ENCODE results near the gene TATDN2. TPM values are rescaled to one million over a fixed set of nuclear protein-coding genes. Genes with fewer than 3 reads are reported as not detected.

TATDN2 gene
- total and polyA plus RNA-seq, 2 donors from 2014 or later = 15.5 to 31.8 TPM

DNA sequence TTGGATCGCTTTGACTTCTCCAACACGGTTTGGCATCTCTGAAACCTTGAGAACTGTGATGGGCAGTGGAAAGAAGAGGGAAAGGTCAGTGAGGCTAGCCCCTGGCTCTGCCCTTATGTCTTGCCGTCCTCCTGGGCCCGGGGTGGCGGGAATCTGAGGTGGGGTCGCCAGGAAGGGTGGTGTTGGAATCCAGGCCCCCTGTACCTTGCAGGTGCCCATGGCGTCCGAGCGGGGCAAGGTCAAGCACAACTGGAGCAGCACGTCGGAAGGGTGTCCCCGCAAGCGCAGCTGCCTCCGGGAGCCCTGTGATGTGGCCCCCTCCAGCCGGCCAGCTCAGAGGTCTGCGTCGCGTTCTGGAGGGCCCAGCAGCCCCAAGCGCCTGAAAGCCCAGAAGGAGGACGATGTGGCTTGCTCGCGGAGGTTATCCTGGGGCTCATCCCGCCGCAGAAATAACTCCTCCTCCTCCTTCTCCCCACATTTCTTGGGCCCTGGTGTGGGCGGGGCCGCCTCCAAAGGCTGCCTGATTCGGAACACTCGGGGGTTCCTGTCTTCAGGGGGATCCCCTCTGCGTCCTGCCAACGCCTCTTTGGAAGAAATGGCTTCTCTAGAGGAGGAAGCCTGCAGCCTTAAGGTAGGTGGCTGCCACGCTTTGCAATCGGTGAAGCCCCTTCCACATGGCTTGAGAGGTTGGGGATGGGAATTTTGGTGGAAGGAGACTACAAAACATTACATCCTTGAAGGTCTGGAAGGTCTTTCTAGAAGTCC lies 907 bp downstream of the TATDN2 start:
- Histone ChIP-seq H3K4me3 (ENCODE audit: low read length in 3 of 3) (peak overlapping the region; percentile 74 to 97 (median 78)), H3K9ac (ENCODE audit: low read length in 3 of 3) (peak overlapping the region; percentile 62 to 90 (median 63)), H3K27ac (ENCODE audit: low read depth in 2 of 2, low read length in 2 of 2) (peak overlapping the region; percentile 49 to 55), H3K36me3 (ENCODE audit: control insufficient read depth in 2 of 3, insufficient read depth in 3 of 3, low read length in 3 of 3) (peaks cover 5 to 16% (median 9%) of the 10 kb centered on the region in 3 donors), H3K9me3 (ENCODE audit: control insufficient read depth in 2 of 3, insufficient read depth in 1 of 3, low read length in 3 of 3) (peaks cover 0 to 11% (median 0%) of the 10 kb centered on the region in 3 donors), H3K4me1 (ENCODE audit: control insufficient read depth in 2 of 3, insufficient read depth in 2 of 3, low read depth in 1 of 3, low read length in 3 of 3) (peaks cover 0 to 11% (median 10%) of the 10 kb centered on the region in 3 donors), H3K27me3 (ENCODE audit: control insufficient read depth, insufficient read depth, low read length) (no peaks in the 10 kb centered on the region)
- TF ChIP-seq CTCF (IDR thresholded peaks at IDR 0.05; ENCODE audit: borderline replicate concordance, extremely low read depth, insufficient read depth) = no peak
- peak in 4 of 5 donors; percentile 15 to 78 (median 54) for DNase-seq
- no peak for FAIRE-seq
- intact Hi-C loops (cut with DNase I) = no loop called here

GRCh38 chr3:10249833-10250232 lies 1.6 kb downstream of the TATDN2 start:
- no peak for DNase-seq
- H3K4me3 ChIP-seq (ENCODE audit: low read length in 3 of 3) = peak overlapping the region in 2 of 3 donors; percentile 78 to 97
- FAIRE-seq = no peak
- peaks cover 0 to 11% (median 0%) of the 10 kb centered on the region in 3 donors for H3K9me3 ChIP-seq (ENCODE audit: control insufficient read depth in 2 of 3, insufficient read depth in 1 of 3, low read length in 3 of 3)
- no peaks in the 10 kb centered on the region for H3K27me3 ChIP-seq (ENCODE audit: control insufficient read depth, insufficient read depth, low read length)
- peaks cover 5 to 17% (median 11%) of the 10 kb centered on the region in 3 donors for H3K36me3 ChIP-seq (ENCODE audit: control insufficient read depth in 2 of 3, insufficient read depth in 3 of 3, low read length in 3 of 3)
- peak overlapping the region in 1 of 3 donors; percentile 62 for H3K9ac ChIP-seq (ENCODE audit: low read length in 3 of 3)
- H3K4me1 ChIP-seq (ENCODE audit: control insufficient read depth in 2 of 3, insufficient read depth in 2 of 3, low read depth in 1 of 3, low read length in 3 of 3) = peaks cover 0 to 11% (median 10%) of the 10 kb centered on the region in 3 donors
- TF ChIP-seq CTCF (IDR thresholded peaks at IDR 0.05; ENCODE audit: borderline replicate concordance, extremely low read depth, insufficient read depth) = no peak
- no peak overlapping the region for H3K27ac ChIP-seq (ENCODE audit: low read depth in 2 of 2, low read length in 2 of 2)
- intact Hi-C loops (cut with DNase I) = no loop called here

- Histone ChIP-seq H3K4me3 (ENCODE audit: low read length in 3 of 3) (peak overlapping the region in 1 of 3 donors; percentile 9), H3K9ac (ENCODE audit: low read length in 3 of 3) (no peak overlapping the region), H3K4me1 (ENCODE audit: control insufficient read depth in 2 of 3, insufficient read depth in 2 of 3, low read depth in 1 of 3, low read length in 3 of 3) (peaks cover 0 to 11% (median 10%) of the 10 kb centered on the region in 3 donors)
These were observed 2.7 kb downstream of the TATDN2 start for GRCh38 chr3:10251006-10251405.

More at GRCh38 chr3:10251006-10251405, 2.7 kb downstream of the TATDN2 start:
- FAIRE-seq = no peak
- H3K9me3 ChIP-seq (ENCODE audit: control insufficient read depth in 2 of 3, insufficient read depth in 1 of 3, low read length in 3 of 3) = peaks cover 0 to 2% (median 0%) of the 10 kb centered on the region in 3 donors
- no peak overlapping the region for H3K27ac ChIP-seq (ENCODE audit: low read depth in 2 of 2, low read length in 2 of 2)
- DNase-seq = peak in 2 of 5 donors; percentile 37 to 43
- intact Hi-C loops (cut with DNase I) = no loop called here
- peaks cover 5 to 17% (median 11%) of the 10 kb centered on the region in 3 donors for H3K36me3 ChIP-seq (ENCODE audit: control insufficient read depth in 2 of 3, insufficient read depth in 3 of 3, low read length in 3 of 3)
- TF ChIP-seq CTCF (IDR thresholded peaks at IDR 0.05; ENCODE audit: borderline replicate concordance, extremely low read depth, insufficient read depth) = no peak
- H3K27me3 ChIP-seq (ENCODE audit: control insufficient read depth, insufficient read depth, low read length) = no peaks in the 10 kb centered on the region

Measured in kidney (tissue), 14 donors.